Ishikawa (cell line): ENCODE results near the gene DENND1B.

Experiments
- CEBPB ChIP-seq: IDR thresholded peaks from 2 replicates; pipeline ENCODE4 v1.6.1; 2012
- CREB1 ChIP-seq: IDR thresholded peaks from 2 replicates; pipeline ENCODE4 v1.6.1; 2012; ENCODE audit warnings: low read depth
- EGR1 ChIP-seq: IDR thresholded peaks from 2 replicates; pipeline ENCODE4 v1.6.1; 2012
- EP300 ChIP-seq: IDR thresholded peaks from 2 replicates; pipeline ENCODE4 v1.6.1; 2012; ENCODE audit warnings: borderline replicate concordance
- FOXM1 ChIP-seq: IDR thresholded peaks from 2 replicates; pipeline ENCODE4 v1.6.1; 2012; ENCODE audit warnings: low read depth, borderline replicate concordance
- NFIC ChIP-seq: IDR thresholded peaks from 2 replicates; pipeline ENCODE4 v1.6.1; 2012
- RAD21 ChIP-seq: IDR thresholded peaks from 2 replicates; pipeline ENCODE4 v1.6.1; 2012; ENCODE audit warnings: low read depth
- TAF1 ChIP-seq: IDR thresholded peaks from 2 replicates; pipeline ENCODE4 v1.6.1; 2012; ENCODE audit warnings: low read depth, mild to moderate bottlenecking
- TCF12 ChIP-seq: IDR thresholded peaks from 2 replicates; pipeline ENCODE4 v1.6.1; 2012; ENCODE audit warnings: low read depth
- TEAD4 ChIP-seq: IDR thresholded peaks from 2 replicates; pipeline ENCODE4 v1.6.1; 2012
- YY1 ChIP-seq: IDR thresholded peaks from 2 replicates; pipeline ENCODE4 v1.6.1; 2012; ENCODE audit warnings: low read depth
- ZBTB7A ChIP-seq: IDR thresholded peaks from 2 replicates; pipeline ENCODE4 v1.6.1; 2012; ENCODE audit warnings: low read depth
- TF ChIP-seq, protein P1 (sequence below): IDR thresholded peaks from 2 replicates; pipeline ENCODE4 v1.6.1; 2012; ENCODE audit warnings: low read depth, mild to moderate bottlenecking
- TF ChIP-seq, protein P2 (sequence below): IDR thresholded peaks from 2 replicates; pipeline ENCODE4 v1.6.1; 2012
- TF ChIP-seq, protein P3 (sequence below): IDR thresholded peaks from 2 replicates; pipeline ENCODE4 v1.6.1; 2012

DENND1B gene

DNA sequence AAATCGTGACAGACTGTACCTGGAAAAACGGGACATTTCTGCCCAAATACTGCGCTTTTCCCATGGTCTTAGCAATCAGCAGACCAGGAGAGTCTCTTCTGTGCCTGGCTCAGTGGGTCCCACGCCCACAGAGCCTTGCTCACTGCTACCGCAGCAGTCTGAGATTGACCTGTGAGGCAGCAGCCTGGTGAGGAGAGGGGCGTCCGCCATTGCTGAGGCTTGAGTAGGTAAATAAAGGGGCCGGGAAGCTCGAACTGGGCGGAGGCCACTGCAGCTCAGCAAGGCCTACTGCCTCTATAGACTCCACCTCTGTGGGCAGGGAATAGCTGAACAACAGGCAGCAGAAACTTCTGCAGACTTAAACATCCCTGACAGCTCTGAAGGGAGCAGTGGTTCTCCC lies 203.1 kb downstream of the DENND1B start:
- TF ChIP-seq TEAD4 (no peak), EP300 (no peak), TAF1 (no peak), FOXM1 (no peak), CEBPB (no peak), CREB1 (no peak), ZBTB7A (no peak), YY1 (no peak), RAD21 (no peak), NFIC (no peak), EGR1 (no peak), TCF12 (no peak)
- TF ChIP-seq, protein P1, sequence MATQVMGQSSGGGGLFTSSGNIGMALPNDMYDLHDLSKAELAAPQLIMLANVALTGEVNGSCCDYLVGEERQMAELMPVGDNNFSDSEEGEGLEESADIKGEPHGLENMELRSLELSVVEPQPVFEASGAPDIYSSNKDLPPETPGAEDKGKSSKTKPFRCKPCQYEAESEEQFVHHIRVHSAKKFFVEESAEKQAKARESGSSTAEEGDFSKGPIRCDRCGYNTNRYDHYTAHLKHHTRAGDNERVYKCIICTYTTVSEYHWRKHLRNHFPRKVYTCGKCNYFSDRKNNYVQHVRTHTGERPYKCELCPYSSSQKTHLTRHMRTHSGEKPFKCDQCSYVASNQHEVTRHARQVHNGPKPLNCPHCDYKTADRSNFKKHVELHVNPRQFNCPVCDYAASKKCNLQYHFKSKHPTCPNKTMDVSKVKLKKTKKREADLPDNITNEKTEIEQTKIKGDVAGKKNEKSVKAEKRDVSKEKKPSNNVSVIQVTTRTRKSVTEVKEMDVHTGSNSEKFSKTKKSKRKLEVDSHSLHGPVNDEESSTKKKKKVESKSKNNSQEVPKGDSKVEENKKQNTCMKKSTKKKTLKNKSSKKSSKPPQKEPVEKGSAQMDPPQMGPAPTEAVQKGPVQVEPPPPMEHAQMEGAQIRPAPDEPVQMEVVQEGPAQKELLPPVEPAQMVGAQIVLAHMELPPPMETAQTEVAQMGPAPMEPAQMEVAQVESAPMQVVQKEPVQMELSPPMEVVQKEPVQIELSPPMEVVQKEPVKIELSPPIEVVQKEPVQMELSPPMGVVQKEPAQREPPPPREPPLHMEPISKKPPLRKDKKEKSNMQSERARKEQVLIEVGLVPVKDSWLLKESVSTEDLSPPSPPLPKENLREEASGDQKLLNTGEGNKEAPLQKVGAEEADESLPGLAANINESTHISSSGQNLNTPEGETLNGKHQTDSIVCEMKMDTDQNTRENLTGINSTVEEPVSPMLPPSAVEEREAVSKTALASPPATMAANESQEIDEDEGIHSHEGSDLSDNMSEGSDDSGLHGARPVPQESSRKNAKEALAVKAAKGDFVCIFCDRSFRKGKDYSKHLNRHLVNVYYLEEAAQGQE = no peak
- TF ChIP-seq, protein P2, sequence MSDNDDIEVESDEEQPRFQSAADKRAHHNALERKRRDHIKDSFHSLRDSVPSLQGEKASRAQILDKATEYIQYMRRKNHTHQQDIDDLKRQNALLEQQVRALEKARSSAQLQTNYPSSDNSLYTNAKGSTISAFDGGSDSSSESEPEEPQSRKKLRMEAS = no peak
- TF ChIP-seq, protein P3, sequence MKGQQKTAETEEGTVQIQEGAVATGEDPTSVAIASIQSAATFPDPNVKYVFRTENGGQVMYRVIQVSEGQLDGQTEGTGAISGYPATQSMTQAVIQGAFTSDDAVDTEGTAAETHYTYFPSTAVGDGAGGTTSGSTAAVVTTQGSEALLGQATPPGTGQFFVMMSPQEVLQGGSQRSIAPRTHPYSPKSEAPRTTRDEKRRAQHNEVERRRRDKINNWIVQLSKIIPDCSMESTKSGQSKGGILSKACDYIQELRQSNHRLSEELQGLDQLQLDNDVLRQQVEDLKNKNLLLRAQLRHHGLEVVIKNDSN = no peak

DNA sequence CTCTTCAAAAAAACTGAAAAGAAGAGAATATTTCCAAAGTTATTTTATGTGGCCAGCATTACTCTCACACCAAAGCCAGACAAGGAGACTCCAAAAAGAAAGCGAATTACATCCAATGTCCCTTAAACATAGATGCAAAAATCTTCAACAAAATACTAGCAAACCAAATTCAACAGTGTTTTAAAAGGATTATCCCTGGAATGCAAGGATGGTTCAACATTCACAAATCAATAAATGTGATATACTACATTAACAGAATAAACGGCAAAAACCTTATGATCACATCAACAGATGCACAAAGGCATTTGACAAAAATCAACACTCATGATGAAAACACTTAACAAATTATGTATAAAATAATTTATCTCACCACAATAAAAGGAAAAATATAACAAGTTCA lies 207.8 kb downstream of the DENND1B start:
- TF ChIP-seq EGR1 = no peak
- TF ChIP-seq, protein P2 = no peak
- TF ChIP-seq, protein P1 = no peak
- TF ChIP-seq RAD21 = no peak
- TF ChIP-seq NFIC = no peak
- no peak for TF ChIP-seq TCF12
- TF ChIP-seq, protein P3 = no peak
- no peak for TF ChIP-seq CREB1
- no peak for TF ChIP-seq ZBTB7A
- TF ChIP-seq TEAD4 = no peak
- no peak for TF ChIP-seq YY1
- no peak for TF ChIP-seq TAF1
- TF ChIP-seq EP300 = no peak
- no peak for TF ChIP-seq CEBPB
- no peak for TF ChIP-seq FOXM1

DNA sequence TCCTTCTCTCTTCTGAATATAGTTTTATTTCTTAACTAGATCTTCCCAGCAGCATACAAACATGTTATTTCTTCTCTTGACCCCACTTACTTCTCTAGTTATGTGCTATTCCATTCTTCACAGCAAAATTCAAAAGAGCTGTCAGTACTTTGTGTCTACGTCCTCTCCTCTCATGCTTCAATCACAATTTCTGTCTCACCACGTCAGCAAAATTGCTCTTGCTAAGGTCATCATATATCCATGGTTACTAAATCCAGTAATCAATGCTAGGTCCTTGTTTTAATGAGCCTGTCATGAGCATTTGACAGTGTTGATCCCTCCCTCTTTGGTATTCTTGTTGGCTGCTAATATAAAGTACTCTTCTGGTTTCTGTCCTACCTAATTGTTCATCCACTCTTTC lies 214.2 kb downstream of the DENND1B start:
- TF ChIP-seq TCF12 (no peak), FOXM1 (no peak), EP300 (no peak), CEBPB (no peak), ZBTB7A (no peak), EGR1 (no peak), NFIC (no peak), YY1 (no peak), CREB1 (no peak), TEAD4 (no peak)
- TF ChIP-seq, protein P1 = no peak
- TF ChIP-seq, protein P3 = no peak
- TF ChIP-seq, protein P2 = no peak

DNA sequence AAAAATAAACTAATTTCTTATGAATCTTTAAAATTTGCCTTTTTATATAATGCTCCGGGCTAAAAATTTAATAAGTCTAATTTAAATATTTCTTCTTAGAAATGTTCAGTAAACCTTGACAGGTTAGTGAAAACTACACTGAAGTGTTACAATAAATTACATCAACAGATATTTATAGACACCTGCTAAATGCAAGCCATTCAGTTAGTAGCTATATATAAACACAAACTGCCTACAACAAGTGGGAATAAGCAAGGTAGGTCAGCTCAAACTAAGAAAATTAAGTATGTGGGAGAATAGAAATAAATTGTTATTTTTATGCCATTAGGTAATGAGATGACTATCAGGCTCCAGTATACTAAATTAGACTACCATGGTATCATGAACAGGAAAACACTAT lies 215.6 kb downstream of the DENND1B start:
- TF ChIP-seq, protein P1 = no peak
- TF ChIP-seq FOXM1 (no peak), TEAD4 (no peak), RAD21 (no peak), EGR1 (no peak), CREB1 (no peak), CEBPB (no peak), TAF1 (no peak), ZBTB7A (no peak), EP300 (no peak), NFIC (no peak), YY1 (no peak)
- TF ChIP-seq, protein P2 = no peak
- TF ChIP-seq, protein P3 = no peak
